Loucy (cell line): ENCODE measurements around the gene COL4A5.

ENCODE experiments used
- CTCF ChIP-seq: fragments of 200-600 bp; sonication (generic); conservative IDR thresholded peaks from 2 replicates; pipeline ENCODE4 v1.5.1; 2014; ENCODE audit warnings: mild to moderate bottlenecking, antibody characterized with exemption, low read length
- EZH2phosphoT487 ChIP-seq: fragments of 200-600 bp; IDR thresholded peaks from 2 replicates; pipeline ENCODE4 v1.6.1; 2018; ENCODE audit warnings: antibody characterized with exemption, mild to moderate bottlenecking, moderate library complexity, borderline replicate concordance

GRCh38 chrX:108671526-108671925, 231.9 kb downstream of the COL4A5 start:
- no peak for TF ChIP-seq CTCF
- TF ChIP-seq EZH2phosphoT487: no peak
